ENCODE data around the gene ALDH1L2. TPM values are rescaled to one million over a fixed set of nuclear protein-coding genes. Genes with fewer than 3 reads are reported as not detected.

The ALDH1L2 gene
- total and polyA plus RNA-seq, 4 donors = 0.03 to 0.25 (median 0.15) TPM

GRCh38 chr12:105036937-105037649 lies 47.2 kb downstream of the ALDH1L2 start (continued):
- TF ChIP-seq MAX (IDR thresholded peaks at IDR 0.05) (no peak), JUND (IDR thresholded peaks at IDR 0.05) (no peak), TAF1 (conservative IDR thresholded peaks at IDR 0.05) (no peak), ATF3 (IDR thresholded peaks at IDR 0.05) (no peak), NR2F2 (IDR thresholded peaks at IDR 0.05) (no peak), HNF4G (IDR thresholded peaks at IDR 0.05) (no peak), RXRA (IDR thresholded peaks at IDR 0.05) (no peak), EGR1 (IDR thresholded peaks at IDR 0.05; ENCODE audit: low read depth in 2 of 2) (no peak), RAD21 (IDR thresholded peaks at IDR 0.05) (no peak), GABPA (IDR thresholded peaks at IDR 0.05 in 1 of 2, conservative IDR thresholded peaks at IDR 0.05 in 1 of 2) (no peak)

GRCh38 chr12:105033851-105034250 lies 50.4 kb downstream of the ALDH1L2 start:
- H3K27ac ChIP-seq (ENCODE audit: low read depth in 1 of 2, low read length in 2 of 2) = no peak overlapping the region
- no peaks in the 10 kb centered on the region for H3K27me3 ChIP-seq (ENCODE audit: control insufficient read depth in 4 of 4, insufficient read depth in 4 of 4, low read length in 3 of 4)
- H3K36me3 ChIP-seq (ENCODE audit: control insufficient read depth in 4 of 4, insufficient read depth in 3 of 4, low read depth in 1 of 4, low read length in 3 of 4) = no peaks in the 10 kb centered on the region
- WGBS = 85% methylated on average over 2 of the region's 2 CpGs
- H3K4me3 ChIP-seq (ENCODE audit: low read depth in 1 of 3, low read length in 3 of 3) = no peak overlapping the region
- TF ChIP-seq FOXA1 (IDR thresholded peaks at IDR 0.05) (no peak), ZBTB33 (IDR thresholded peaks at IDR 0.05) (no peak)
- DNase-seq (ENCODE audit: low spot score) = no peak
- H3K4me1 ChIP-seq (ENCODE audit: control insufficient read depth in 4 of 4, insufficient read depth in 4 of 4, low read length in 3 of 4) = peaks cover 0 to 2% (median 0%) of the 10 kb centered on the region in 4 donors
- no peaks in the 10 kb centered on the region for H3K9me3 ChIP-seq (ENCODE audit: control insufficient read depth in 4 of 4, low read length in 3 of 4)
- no peak overlapping the region for H3K9ac ChIP-seq (ENCODE audit: low read depth in 1 of 2, low read length in 2 of 2)

GRCh38 chr12:105032703-105033357 lies 51.4 kb downstream of the ALDH1L2 start:
- no peak for DNase-seq (ENCODE audit: low spot score)
- Histone ChIP-seq H3K9ac (ENCODE audit: low read depth in 1 of 2, low read length in 2 of 2) (no peak overlapping the region), H3K4me1 (ENCODE audit: control insufficient read depth in 4 of 4, insufficient read depth in 4 of 4, low read length in 3 of 4) (peaks cover 0 to 2% (median 0%) of the 10 kb centered on the region in 4 donors), H3K27me3 (ENCODE audit: control insufficient read depth in 4 of 4, insufficient read depth in 4 of 4, low read length in 3 of 4) (no peaks in the 10 kb centered on the region), H3K4me3 (ENCODE audit: low read depth in 1 of 3, low read length in 3 of 3) (no peak overlapping the region), H3K9me3 (ENCODE audit: control insufficient read depth in 4 of 4, low read length in 3 of 4) (no peaks in the 10 kb centered on the region), H3K27ac (ENCODE audit: low read depth in 1 of 2, low read length in 2 of 2) (no peak overlapping the region), H3K36me3 (ENCODE audit: control insufficient read depth in 4 of 4, insufficient read depth in 3 of 4, low read depth in 1 of 4, low read length in 3 of 4) (no peaks in the 10 kb centered on the region)
- 98% methylated on average over 4 of the region's 4 CpGs for WGBS
- no peak for TF ChIP-seq RXRA (IDR thresholded peaks at IDR 0.05)
- TF ChIP-seq GABPA (IDR thresholded peaks at IDR 0.05 in 1 of 2, conservative IDR thresholded peaks at IDR 0.05 in 1 of 2) = no peak
- TF ChIP-seq SP1 (IDR thresholded peaks at IDR 0.05) = no peak
- no peak for TF ChIP-seq TAF1 (conservative IDR thresholded peaks at IDR 0.05)
- TF ChIP-seq EGR1 (IDR thresholded peaks at IDR 0.05; ENCODE audit: low read depth in 2 of 2) = no peak
- TF ChIP-seq HNF4A (conservative IDR thresholded peaks at IDR 0.05) = no peak
- no peak for TF ChIP-seq NR2F2 (IDR thresholded peaks at IDR 0.05)
- TF ChIP-seq FOXA1 (IDR thresholded peaks at IDR 0.05) = no peak
- TF ChIP-seq ZBTB33 (IDR thresholded peaks at IDR 0.05) = no peak
- TF ChIP-seq FOXA2 (IDR thresholded peaks at IDR 0.05) = no peak
